GM19238 (cell line): Measurements from ENCODE around the gene AAK1.
"Not testable (repeated sequence)": the region's sequence is repeated elsewhere in the genome, so short reads cannot be mapped to it uniquely, and the experiment has no call there.

ENCODE experiments used
- DNase-seq: peaks from one replicate; pipeline ENCODE4 v3.0.0; 2011; ENCODE audit warnings: low spot score; ENCODE audit not compliant: insufficient read length

The AAK1 gene

GRCh38 chr2:69575371-69575770 lies 68.2 kb downstream of the AAK1 start:
- not testable (repeated sequence) for DNase-seq

DNA sequence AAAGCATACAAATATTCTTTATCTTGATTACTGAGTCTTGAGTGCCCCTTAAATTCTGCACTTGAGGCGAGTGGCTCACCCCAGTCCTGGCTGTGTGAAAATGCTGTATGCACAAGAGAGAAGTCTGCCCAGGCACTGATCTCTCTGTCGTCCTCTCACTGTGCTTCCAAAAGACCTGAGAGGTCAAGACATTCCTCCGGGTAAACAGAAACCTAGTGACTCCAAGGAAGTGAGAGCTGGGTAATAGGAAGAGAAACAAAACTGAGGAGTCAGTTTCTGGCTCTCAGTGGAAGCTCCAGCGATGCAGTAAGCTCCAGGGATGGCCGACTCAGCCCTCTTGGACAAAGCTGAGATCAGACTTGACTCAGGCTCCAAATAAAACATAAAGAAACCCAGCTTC lies 70.9 kb downstream of the AAK1 start:
- DNase-seq = no peak

GRCh38 chr2:69571189-69571588 lies 72.3 kb downstream of the AAK1 start:
- DNase-seq = no peak

GRCh38 chr2:69570474-69570873 lies 73.1 kb downstream of the AAK1 start:
- no peak for DNase-seq

DNA sequence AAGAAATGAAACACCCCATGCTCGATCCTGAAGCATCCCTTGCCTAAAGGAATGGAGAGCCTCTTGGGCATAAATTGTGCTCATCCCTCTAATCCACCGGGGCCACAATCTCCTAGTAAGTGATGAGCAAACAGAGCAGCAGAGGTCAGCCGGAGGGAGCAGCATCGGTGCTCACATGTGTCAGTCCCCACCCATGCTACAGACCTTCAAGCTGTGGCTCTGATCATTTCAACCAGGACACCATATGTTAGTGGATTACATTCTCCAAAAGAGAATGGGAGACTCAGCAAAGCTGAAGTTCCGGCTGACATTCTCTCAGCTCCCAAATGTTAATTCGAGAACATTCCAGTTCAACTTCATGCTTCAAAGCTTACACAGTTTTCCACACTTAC lies 75.6 kb downstream of the AAK1 start:
- no peak for DNase-seq

DNA sequence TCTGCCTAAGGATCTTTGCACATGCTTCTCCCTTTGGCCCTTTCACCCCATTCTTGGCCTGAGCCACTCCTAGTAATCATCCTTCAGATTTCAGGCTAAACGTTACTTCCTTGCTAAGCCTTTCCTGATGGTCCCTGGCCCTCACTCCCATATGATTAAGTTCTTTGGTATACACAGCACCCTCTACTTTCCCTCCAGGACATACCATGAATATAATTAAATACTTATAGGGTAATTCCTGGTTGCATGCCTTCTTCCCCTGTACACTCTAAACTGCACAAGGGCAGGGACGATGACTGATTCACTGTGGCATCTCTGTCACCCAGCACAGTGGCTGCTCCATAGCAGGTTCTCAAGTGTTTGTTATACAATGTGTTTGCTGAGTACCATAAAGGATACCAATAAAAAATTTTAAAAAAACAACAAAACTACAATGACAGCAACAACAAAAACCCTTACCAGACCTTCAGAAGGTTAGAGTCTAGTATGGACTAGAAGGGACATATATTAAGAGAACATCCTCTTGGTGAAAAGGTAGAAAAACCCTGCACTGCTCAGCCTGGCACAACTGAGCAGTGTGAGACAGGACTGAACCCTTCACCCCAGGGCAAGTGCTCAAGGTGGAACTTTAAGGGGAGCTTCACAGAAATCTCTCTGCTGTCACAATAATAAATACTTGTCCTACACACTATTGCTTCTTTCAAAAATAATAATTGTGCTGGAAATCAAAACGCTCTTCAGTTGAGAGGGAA lies 76.2 kb downstream of the AAK1 start:
- DNase-seq = no peak

- no peak for DNase-seq
These were observed 76.9 kb downstream of the AAK1 start for GRCh38 chr2:69566669-69567068.

GRCh38 chr2:69565431-69565839 lies 78.1 kb downstream of the AAK1 start:
- DNase-seq = peak; percentile 53

DNA sequence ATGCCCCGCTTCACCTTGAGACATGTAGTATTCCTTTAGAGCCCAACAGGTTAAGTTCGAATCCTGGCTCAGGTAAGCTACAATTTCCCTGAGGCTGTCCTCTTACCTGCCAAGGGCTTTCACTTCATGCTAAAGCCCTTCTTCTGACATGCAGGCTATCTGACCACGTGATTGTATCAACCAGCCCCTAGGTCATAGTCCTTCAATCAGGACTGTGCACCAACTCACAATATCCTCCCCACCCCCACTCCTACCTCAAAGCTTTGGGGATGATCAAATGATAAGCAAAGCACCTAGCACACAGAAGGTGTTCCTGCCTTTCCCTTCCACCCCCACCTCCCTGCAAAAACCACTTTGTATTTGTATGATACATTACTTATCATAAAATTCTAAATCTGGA lies 78.9 kb downstream of the AAK1 start:
- no peak for DNase-seq

- no peak for DNase-seq
These were observed 80.5 kb downstream of the AAK1 start for GRCh38 chr2:69563021-69563420.

GRCh38 chr2:69561101-69561500 lies 82.4 kb downstream of the AAK1 start:
- DNase-seq = no peak

DNA sequence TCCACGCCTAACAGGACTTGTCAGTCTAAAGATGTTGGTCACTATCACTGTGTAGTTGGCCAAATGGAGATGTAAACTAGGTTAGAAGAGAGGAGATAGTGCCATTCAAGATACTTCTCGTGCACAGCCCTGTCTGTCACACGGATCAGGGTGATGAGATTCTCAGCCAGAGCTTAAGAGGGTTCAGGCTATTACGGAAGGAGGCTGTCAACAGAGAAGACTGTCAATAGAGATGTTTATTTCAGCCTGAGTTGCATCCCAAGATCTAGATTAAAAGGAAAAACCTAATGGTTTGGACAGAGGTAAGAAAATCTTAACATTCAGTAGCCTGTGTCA lies 83.4 kb downstream of the AAK1 start:
- no peak for DNase-seq

- no peak for DNase-seq
These were observed 83.9 kb downstream of the AAK1 start for GRCh38 chr2:69559442-69560146.

DNA sequence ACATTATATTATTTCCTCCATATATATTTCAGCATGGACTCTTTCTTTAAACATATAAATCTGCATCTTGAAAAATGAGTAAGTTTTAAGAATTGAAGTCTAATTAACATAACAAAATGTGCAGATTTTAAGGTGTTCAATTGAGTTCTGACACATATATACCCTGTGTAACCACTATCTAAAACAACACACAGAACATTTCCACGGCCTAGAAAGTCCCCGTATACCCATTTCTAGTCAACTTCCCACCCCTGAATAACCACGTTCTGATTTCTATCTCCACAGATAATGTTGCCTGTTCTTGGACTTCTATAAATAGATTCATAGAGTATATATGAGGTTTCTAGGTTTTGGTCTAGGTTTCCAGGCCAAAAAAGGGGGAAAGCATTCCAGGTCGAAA lies 87.5 kb downstream of the AAK1 start:
- no peak for DNase-seq

DNA sequence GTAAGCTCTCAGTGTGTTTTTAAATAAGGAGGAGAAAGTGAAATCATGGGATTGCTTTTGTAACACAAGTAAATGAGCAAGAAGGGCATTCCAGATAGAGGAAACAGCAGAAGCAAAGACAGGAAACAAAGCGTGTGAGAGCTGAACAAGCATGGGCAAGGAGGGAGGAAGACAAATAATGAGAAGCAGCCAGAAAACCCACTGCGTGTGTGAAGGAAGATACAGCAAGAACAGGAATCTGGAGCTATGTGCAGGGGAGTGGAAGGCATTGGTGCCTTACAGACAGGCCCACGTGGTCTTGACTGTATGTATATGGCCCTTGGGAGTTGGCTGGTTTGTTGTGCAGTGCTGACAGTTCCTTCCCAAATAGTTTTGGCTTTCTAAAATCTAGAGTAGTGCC lies 88.6 kb downstream of the AAK1 start:
- DNase-seq = peak; percentile 25

DNA sequence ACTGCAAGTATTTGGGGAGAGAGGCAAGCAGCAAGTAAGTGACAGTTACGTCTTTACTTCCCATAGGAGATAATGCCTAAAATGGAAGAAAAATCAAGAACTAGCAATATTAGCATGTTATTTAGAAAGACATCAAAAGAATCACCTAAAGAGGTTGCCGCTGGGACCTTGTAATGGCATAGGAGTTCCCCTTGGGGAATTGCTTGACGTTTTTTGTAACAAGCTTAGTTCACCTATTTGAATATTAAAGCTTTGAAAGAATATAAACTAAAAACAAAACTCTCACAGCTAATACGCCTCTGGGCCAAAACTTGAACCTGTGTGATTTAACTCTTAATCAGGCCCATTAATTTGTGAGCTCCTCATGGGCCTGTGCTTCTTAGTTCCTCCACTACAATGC lies 89.0 kb downstream of the AAK1 start:
- no peak for DNase-seq

GRCh38 chr2:69553991-69554390 lies 89.5 kb downstream of the AAK1 start:
- DNase-seq = no peak

DNA sequence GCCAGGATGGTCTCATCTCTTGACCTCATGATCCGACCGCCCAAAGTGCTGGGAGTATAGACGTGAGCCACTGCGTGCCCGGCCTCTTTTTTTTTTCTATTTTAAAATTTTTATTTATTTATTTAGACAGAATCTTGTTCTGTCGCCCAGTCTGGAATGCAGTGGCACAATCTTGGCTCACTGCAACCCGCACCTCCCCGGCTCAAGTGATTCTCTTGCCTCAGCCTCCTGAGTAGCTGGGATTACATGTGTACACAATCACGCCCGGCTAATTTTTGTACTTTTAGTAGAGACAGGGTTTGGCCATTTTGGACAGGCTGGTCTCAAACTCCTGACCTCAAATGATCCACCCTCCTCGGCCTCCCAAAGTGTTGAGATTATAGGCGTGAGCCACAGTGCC lies 93.0 kb downstream of the AAK1 start:
- not testable (repeated sequence) for DNase-seq

GRCh38 chr2:69549421-69549820 lies 94.1 kb downstream of the AAK1 start:
- no peak for DNase-seq

- DNase-seq = no peak
These were observed 95.4 kb downstream of the AAK1 start for GRCh38 chr2:69547984-69548715.

GRCh38 chr2:69546646-69547045 lies 96.9 kb downstream of the AAK1 start:
- DNase-seq = no peak

DNA sequence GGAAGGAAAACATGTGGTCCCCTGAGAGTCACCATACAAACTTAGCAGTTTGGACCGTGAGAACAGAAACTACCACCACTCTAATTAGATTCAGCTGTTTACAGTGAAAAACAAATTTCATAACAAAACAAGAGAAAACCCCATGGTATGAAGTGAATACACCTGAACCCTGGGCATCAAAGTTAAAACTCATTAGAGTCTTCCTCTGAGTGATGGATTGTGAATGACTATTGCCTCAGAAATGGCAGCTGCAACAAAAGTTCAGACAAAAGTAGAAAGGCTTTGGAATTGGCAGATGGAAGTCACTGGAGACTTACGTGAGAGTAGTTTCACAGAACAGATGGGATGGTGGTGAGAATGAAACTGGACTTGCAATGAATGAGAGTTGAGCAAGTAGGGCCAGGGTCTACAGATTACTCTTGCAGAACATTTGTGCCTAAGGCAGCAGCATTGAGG lies 98.0 kb downstream of the AAK1 start:
- DNase-seq = peak; percentile 30
